ENCODE measurements around the gene SHMT2.

The SHMT2 gene

GRCh38 chr12:57215065-57215464 lies 14.4 kb upstream of the SHMT2 start:
- DNase-seq (ENCODE audit: low spot score), result no peak

GRCh38 chr12:57215668-57216013 lies 13.9 kb upstream of the SHMT2 start:
- DNase-seq (ENCODE audit: low spot score), result peak; percentile 58

DNA sequence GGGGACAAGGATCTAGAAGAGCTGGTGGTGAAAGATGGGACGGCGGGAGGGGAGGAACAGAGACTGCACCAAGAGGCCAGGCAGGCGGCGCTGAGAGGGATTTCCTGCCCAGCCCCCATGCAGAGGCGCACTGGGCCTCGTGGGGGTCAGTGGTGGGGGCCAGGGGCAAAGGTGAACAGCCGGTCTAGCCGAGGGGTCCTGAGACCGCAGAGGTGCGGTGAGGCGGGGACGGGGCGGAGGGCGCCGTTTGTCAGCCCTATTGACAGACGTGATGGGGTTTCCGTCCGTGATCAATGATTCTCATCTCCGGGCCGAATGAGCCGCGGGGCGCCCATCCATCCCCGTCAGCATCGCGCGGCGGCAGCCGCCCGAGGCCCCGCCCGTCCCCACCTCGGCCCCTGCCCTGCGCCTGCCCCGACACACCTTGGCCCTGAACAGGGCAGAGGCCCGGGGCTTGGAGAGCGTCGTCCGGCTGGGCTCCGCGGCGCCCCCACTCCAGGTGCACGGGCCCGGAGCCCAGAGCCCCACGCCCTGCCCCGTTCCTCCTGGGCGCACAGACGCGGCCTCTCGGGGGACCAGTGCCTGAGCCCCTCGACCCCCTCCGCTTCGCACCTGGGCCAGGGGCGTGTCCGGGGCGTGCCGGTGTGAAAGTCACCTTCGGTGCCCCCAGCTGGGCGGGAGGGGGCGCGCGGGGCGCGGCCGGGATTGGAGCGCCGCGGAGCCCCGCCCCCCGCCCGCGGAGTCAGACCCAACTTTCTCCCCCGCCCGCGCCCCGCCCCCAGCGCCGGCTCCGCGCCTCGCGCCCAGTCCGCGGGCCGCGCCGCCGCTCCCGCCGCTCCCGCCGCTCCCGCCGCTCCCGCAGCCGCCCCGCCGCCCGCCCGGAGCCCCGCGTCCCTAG lies 13.2 kb upstream of the SHMT2 start, which contains the start of gene NXPH4:
NXPH4 (plus strand) TSS at position 781 of the 898 bp plus-strand sequence. CDS start 176 bp downstream, outside the sequence.
- DNase-seq (ENCODE audit: low spot score), result no peak

DNA sequence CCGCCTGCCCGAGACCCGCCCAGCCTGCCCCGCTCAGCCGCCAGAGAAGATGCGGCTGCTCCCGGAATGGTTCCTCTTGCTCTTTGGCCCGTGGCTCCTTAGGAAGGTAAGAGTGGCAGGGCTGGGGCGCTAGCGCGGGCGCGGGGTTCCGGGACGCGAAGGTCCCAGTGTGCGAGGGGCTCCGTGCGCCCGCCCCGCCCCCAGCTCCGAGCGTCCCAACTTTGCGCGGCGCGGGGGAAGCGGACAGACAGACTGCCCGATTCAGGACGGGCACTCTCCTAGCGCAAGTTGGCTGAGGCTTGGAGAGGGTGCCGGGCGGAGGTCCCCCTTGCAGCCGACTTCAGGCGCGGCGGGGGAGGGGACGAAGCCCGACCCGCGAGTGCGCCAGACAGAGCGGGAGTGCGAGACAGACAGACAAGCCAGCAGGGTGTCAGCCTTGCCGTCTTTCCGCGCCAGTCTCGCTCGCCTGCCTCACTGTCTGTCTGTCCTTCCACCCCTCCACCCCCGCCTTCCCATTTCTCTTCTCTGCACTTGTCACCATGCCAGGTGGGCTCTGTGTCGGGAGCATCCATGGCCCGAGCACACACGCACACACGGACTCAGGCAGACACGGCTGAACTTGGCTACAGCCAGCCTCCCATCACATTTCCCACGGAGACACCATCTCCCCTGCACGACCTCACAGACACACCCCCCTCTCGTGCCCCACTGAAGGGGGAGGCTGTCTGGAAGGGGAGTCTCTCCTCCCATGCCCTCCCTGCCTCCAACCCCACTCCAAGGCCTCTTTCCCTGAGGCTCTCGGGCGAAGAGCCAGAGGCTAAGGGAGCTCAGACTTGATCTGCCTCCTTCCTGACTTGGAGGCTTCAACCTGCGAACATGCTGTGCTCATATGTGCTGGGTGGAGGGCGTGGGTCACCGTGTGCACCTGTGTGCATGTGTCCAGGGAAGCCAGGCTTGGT lies 12.3 kb upstream of the SHMT2 start:
- DNase-seq (ENCODE audit: low spot score), result no peak

GRCh38 chr12:57218030-57218853 lies 11.3 kb upstream of the SHMT2 start:
- no peak for DNase-seq (ENCODE audit: low spot score)

GRCh38 chr12:57219205-57219992 lies 10.1 kb upstream of the SHMT2 start:
- DNase-seq (ENCODE audit: low spot score), result no peak

DNA sequence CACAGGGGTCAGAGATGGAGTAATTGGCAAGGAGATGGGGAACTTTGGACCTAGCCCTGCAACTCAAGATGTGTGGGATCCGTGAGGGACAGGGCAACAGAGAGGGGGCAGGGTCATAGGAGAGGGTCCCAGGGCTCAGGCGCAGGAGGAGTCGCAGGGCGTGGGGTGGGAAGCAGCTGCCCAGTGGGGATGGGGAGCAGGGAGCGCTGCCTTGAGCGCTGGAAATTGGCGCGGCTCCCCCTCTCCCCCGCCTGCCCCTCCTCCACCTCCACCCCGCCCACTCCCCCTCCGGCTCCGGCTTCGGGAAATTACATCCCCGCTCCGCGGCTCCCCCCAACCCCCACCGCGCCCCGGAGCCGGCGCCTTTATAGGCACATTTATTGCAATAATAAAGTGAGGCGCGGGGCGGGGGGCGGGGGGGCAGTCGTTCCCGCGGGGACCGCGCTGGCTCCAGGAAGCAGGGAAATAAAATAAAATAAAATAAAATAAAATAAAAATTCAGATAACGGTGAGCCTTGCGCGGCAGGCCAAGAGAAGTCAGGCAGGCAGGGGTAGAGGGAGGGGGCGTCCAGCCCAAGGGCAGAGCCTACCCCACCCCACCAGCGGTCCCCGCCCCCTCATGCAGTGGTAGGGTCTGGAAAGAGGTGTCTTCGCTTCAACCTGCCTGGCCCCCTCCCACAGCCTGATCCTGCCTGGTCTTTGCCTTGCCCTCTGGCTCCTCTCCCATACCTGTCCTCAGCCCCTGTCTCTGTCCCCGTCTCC lies 9.3 kb upstream of the SHMT2 start:
- no peak for DNase-seq (ENCODE audit: low spot score)

- no peak for DNase-seq (ENCODE audit: low spot score)
Measured at GRCh38 chr12:57220770-57221168, 8.7 kb upstream of the SHMT2 start.

GRCh38 chr12:57221169-57221917 lies 8.2 kb upstream of the SHMT2 start:
- DNase-seq (ENCODE audit: low spot score), result no peak

DNA sequence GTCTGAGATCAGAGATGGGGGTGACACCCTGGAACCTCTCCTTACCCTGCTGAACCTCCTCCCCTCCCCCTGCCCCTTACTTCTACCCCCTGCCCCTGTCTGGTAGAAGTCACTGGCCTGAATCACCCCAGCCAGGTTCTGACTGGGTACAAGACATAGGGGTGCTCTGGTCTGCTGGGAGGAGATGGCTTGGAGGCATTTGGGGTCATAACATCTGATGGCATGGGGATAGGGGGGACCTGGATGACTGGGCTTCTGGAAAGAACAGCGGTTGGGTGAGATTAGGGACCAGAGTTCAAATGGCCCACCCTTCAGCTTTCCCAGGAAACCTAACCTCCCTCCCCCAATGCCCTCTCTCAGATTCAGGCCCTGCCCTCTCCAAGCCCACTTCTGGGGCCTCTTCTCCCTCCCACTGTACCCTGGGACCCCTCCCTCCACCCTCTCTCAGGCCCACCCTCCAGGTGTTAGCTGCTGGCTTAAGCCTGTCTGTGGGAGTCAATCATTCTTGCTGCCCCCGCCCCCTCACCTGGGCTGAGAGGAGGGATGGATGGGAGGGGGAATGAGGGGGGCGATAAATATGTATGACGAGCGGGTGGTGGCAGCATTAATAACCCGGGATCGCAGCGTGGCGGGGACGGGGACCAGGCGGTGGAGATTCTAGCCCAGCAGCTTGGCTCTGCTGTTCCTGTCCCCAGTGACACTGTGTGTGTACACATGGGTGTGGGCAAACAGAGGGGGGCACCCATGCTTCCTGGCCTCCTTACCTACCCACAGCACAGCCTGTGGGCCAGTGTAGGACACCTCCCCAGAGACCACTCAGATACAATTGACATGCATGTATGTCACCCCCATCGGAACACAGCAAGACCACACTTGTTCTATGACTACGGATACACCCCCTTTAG lies 7.0 kb upstream of the SHMT2 start:
- no peak for DNase-seq (ENCODE audit: low spot score)

DNA sequence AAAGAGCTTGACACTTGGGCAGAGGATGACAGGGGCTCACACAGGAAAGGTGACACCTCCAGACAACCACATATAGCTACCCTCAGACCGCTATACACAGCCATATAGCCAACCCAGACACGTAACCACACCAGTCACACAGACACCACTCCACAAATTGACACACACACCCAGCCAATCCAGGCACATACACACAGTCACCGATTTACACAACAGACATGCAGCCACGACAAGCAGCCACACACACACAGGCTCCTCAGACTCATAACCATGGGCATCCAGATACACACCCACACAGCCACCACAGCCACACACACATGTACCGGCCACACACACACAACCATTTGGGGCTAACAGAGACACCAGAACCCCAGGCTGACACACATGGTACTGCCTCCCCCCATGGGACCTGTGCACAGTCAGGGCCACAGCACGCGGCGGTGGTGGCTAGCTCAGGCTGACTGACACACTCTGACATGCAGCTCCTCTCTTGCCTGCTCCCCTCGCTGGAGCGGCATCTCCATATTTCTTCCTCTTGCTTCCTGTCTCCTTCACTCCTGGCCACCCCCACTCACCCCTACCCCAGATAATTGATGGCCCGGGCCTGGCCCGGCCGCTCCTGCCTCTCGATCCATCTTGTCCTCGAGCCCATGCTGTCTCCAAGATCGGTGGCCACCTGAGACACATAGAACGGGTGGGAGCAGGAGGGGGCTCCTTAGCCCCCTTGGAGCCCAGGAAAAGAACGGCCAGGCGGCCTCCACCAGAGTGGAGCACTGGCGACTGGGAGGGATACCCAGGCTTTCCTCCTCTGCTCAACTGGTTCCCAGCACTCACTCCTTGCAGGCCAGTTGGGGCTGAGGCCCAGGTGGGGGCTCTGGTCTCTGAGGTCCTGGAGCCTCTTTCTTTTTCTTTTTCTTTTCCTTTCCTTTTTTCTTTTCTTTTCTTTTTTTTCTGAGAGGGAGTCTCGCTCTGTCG lies 6.0 kb upstream of the SHMT2 start:
- no peak for DNase-seq (ENCODE audit: low spot score)

- no peak for DNase-seq (ENCODE audit: low spot score)
Measured at GRCh38 chr12:57224278-57224972, 5.1 kb upstream of the SHMT2 start.

DNA sequence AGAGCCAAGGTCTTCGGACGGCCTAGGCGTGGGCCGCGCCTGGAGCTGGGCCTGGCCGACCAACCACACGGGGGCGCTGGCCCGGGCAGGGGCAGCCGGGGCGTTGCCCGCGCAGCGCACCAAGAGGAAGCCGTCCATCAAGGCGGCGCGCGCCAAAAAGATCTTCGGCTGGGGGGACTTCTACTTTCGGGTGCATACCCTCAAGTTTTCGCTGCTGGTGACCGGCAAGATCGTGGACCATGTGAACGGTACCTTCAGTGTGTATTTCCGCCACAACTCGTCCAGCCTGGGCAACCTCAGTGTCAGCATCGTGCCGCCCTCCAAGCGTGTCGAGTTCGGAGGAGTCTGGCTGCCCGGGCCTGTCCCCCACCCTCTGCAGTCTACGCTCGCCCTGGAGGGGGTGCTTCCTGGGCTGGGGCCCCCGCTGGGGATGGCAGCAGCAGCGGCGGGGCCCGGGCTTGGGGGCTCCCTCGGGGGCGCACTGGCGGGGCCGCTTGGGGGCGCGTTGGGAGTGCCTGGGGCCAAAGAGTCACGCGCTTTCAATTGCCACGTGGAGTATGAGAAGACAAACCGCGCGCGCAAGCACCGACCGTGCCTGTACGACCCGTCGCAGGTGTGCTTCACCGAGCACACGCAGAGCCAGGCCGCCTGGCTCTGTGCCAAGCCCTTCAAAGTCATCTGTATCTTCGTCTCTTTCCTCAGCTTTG lies 4.4 kb upstream of the SHMT2 start:
- DNase-seq (ENCODE audit: low spot score), result peak; percentile 68

GRCh38 chr12:57225680-57226210 lies 3.8 kb upstream of the SHMT2 start:
- no peak for DNase-seq (ENCODE audit: low spot score)

- DNase-seq (ENCODE audit: low spot score), result no peak
Measured at GRCh38 chr12:57226588-57227314, 2.8 kb upstream of the SHMT2 start.
